HFFc6 (cell line): ENCODE measurements around the gene ANLN. TPM values are rescaled to one million over a fixed set of nuclear protein-coding genes. Genes with fewer than 3 reads are reported as not detected.
A peak's percentile ranks its signal among the peaks of the same experiment; 100 is the strongest.

ENCODE experiments used
- DNase-seq: peaks from one replicate; pipeline ENCODE4 v3.0.0-alpha.2; 2018
- H3K27ac Mint-ChIP-seq: 2 replicates; pipeline ENCODE4 v1.8.0; 2020; ENCODE audit warnings: mild to moderate bottlenecking, mixed read lengths
- H3K27me3 Mint-ChIP-seq: 2 replicates; pipeline ENCODE4 v1.8.0; 2021; ENCODE audit warnings: mild to moderate bottlenecking, moderate library complexity, mixed read lengths; ENCODE audit not compliant: insufficient read depth
- H3K36me3 Mint-ChIP-seq: 2 replicates; pipeline ENCODE4 v1.8.0; 2021; ENCODE audit warnings: low read depth, mixed read lengths
- H3K4me1 Mint-ChIP-seq: 2 replicates; pipeline ENCODE4 v1.8.0; 2020; ENCODE audit warnings: low read depth, mixed read lengths
- H3K4me3 Mint-ChIP-seq: 2 replicates; pipeline ENCODE4 v1.8.0; 2020; ENCODE audit warnings: mild to moderate bottlenecking, moderate library complexity, mixed read lengths
- H3K9me3 Mint-ChIP-seq: 2 replicates; pipeline ENCODE4 v1.8.0; 2020; ENCODE audit warnings: mild to moderate bottlenecking, mixed read lengths
- CTCF ChIP-seq: fragments of 200-600 bp; sonication (generic); IDR thresholded peaks from 2 replicates; pipeline ENCODE4 v1.5.0; 2021; ENCODE audit warnings: antibody characterized with exemption, mild to moderate bottlenecking
- total RNA-seq, 6 experiments: library from RNA; stranded (reverse); fragmentation: NEBNext Ultra II Directional; extraction: Animal tissue kit (Norgen Biotek cat#: 25700); gene quantifications; 2 replicates in 1 of 6; 3 replicates in 5 of 6; pipeline ENCODE4 v1.2.3, GENCODE V29; 2021

ANLN gene
- total RNA-seq, 6 experiments from 2014 or later, result 109 to 291 (median 233) TPM

- peaks cover 78% of the 10 kb centered on the region for H3K4me1 Mint-ChIP-seq
- H3K9me3 Mint-ChIP-seq, result peaks cover 2% of the 10 kb centered on the region; the same call in 1 of the 2 replicates
- peaks cover 64% of the 10 kb centered on the region for H3K36me3 Mint-ChIP-seq
- peak overlapping the region; percentile 79 for H3K27ac Mint-ChIP-seq
- no peak overlapping the region for H3K4me3 Mint-ChIP-seq
- TF ChIP-seq CTCF, result no peak
- peak; percentile 28 for DNase-seq
- no peaks in the 10 kb centered on the region for H3K27me3 Mint-ChIP-seq
These were observed 10.9 kb downstream of the ANLN start for GRCh38 chr7:36400606-36401005.

GRCh38 chr7:36403452-36403851 is 13.8 kb downstream of the ANLN start:
- H3K36me3 Mint-ChIP-seq, result peaks cover 41% of the 10 kb centered on the region
- H3K27me3 Mint-ChIP-seq, result no peaks in the 10 kb centered on the region
- H3K9me3 Mint-ChIP-seq, result no peaks in the 10 kb centered on the region
- DNase-seq, result no peak
- H3K27ac Mint-ChIP-seq, result peak overlapping the region; percentile 4; the same call in 1 of the 2 replicates
- peaks cover 77% of the 10 kb centered on the region for H3K4me1 Mint-ChIP-seq
- TF ChIP-seq CTCF, result no peak
- H3K4me3 Mint-ChIP-seq, result no peak overlapping the region

GRCh38 chr7:36404639-36405408 is 15.2 kb downstream of the ANLN start:
- H3K36me3 Mint-ChIP-seq, result peaks cover 39% of the 10 kb centered on the region
- H3K27me3 Mint-ChIP-seq, result no peaks in the 10 kb centered on the region
- H3K4me3 Mint-ChIP-seq, result no peak overlapping the region; the same call in 1 of the 2 replicates
- no peak for DNase-seq
- no peak for TF ChIP-seq CTCF
- no peaks in the 10 kb centered on the region for H3K9me3 Mint-ChIP-seq
- peaks cover 70% of the 10 kb centered on the region for H3K4me1 Mint-ChIP-seq
- peak overlapping the region; percentile 78 for H3K27ac Mint-ChIP-seq

- TF ChIP-seq CTCF, result no peak
- Mint-ChIP-seq H3K36me3 (peaks cover 36% of the 10 kb centered on the region), H3K27ac (peak overlapping the region; percentile 78), H3K4me3 (no peak overlapping the region; the same call in 1 of the 2 replicates), H3K27me3 (no peaks in the 10 kb centered on the region), H3K9me3 (no peaks in the 10 kb centered on the region), H3K4me1 (peaks cover 64% of the 10 kb centered on the region)
- DNase-seq, result no peak
These were observed 15.7 kb downstream of the ANLN start for GRCh38 chr7:36405409-36405803.

GRCh38 chr7:36406156-36406555 is 16.5 kb downstream of the ANLN start:
- no peak for DNase-seq
- Mint-ChIP-seq H3K4me3 (peak overlapping the region; percentile 55), H3K9me3 (no peaks in the 10 kb centered on the region), H3K36me3 (peaks cover 31% of the 10 kb centered on the region), H3K4me1 (peaks cover 58% of the 10 kb centered on the region), H3K27me3 (no peaks in the 10 kb centered on the region), H3K27ac (peak overlapping the region; percentile 62)
- no peak for TF ChIP-seq CTCF
